Loucy (cell line): ENCODE measurements around the gene MYRIP.

Source experiments
- EZH2phosphoT487 ChIP-seq: fragments of 200-600 bp; IDR thresholded peaks from 2 replicates; pipeline ENCODE4 v1.6.1; 2018; ENCODE audit warnings: antibody characterized with exemption, mild to moderate bottlenecking, moderate library complexity, borderline replicate concordance
- TF ChIP-seq, protein P1 (sequence below): fragments of 200-600 bp; sonication (generic); conservative IDR thresholded peaks from 2 replicates; pipeline ENCODE4 v1.5.1; 2014; ENCODE audit warnings: mild to moderate bottlenecking, antibody characterized with exemption, low read length

- TF ChIP-seq, protein P1, sequence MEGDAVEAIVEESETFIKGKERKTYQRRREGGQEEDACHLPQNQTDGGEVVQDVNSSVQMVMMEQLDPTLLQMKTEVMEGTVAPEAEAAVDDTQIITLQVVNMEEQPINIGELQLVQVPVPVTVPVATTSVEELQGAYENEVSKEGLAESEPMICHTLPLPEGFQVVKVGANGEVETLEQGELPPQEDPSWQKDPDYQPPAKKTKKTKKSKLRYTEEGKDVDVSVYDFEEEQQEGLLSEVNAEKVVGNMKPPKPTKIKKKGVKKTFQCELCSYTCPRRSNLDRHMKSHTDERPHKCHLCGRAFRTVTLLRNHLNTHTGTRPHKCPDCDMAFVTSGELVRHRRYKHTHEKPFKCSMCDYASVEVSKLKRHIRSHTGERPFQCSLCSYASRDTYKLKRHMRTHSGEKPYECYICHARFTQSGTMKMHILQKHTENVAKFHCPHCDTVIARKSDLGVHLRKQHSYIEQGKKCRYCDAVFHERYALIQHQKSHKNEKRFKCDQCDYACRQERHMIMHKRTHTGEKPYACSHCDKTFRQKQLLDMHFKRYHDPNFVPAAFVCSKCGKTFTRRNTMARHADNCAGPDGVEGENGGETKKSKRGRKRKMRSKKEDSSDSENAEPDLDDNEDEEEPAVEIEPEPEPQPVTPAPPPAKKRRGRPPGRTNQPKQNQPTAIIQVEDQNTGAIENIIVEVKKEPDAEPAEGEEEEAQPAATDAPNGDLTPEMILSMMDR = no peak
- no peak for TF ChIP-seq EZH2phosphoT487
These were observed 180.3 kb downstream of the MYRIP start for GRCh38 chr3:39989746-39990145.
